K562 (cell line): Measurements from ENCODE around the gene DLGAP1. TPM values are rescaled to one million over a fixed set of nuclear protein-coding genes. Genes with fewer than 3 reads are reported as not detected.

ENCODE experiments used
- HDAC3 ChIP-seq: fragments of 450-650 bp; IDR thresholded peaks from 2 replicates; pipeline ENCODE4 v1.6.1; 2018; ENCODE audit warnings: borderline replicate concordance, mild to moderate bottlenecking, moderate library complexity; ENCODE audit not compliant: partially characterized antibody
- KDM1A ChIP-seq, 2 experiments: fragments of 450-650 bp; IDR thresholded peaks; 2 replicates each; pipeline ENCODE4 v1.6.1; 2016; ENCODE audit warnings: mild to moderate bottlenecking in 2 of 2
- MEF2D ChIP-seq: conservative IDR thresholded peaks from 2 replicates; pipeline ENCODE4 v1.6.1; 2016; ENCODE audit warnings: low read depth, missing genetic modification characterization, missing compliant biosample characterization
- NELFE ChIP-seq: IDR thresholded peaks from 2 replicates; pipeline ENCODE4 v1.6.1; 2011; ENCODE audit warnings: mild to moderate bottlenecking; ENCODE audit not compliant: insufficient read depth, insufficient read length
- NFE2 ChIP-seq: IDR thresholded peaks from 2 replicates; pipeline ENCODE4 v1.6.1; 2014; ENCODE audit warnings: antibody characterized with exemption, low read depth
- PHTF2 ChIP-seq: fragments of 250-450 bp; sonication (Bioruptor Pico); IDR thresholded peaks from 2 replicates; pipeline ENCODE4 v1.5.0; 2021; ENCODE audit warnings: mild to moderate bottlenecking
- RUNX1 ChIP-seq: sonication (generic); IDR thresholded peaks from 2 replicates; pipeline ENCODE4 v1.6.1; 2016; ENCODE audit warnings: antibody characterized with exemption, low read depth
- SOX6 ChIP-seq: fragments of 450-650 bp; IDR thresholded peaks from 2 replicates; pipeline ENCODE4 v1.6.1; 2014; ENCODE audit warnings: mild to moderate bottlenecking
- SP2 ChIP-seq: IDR thresholded peaks from 2 replicates; pipeline ENCODE4 v1.6.1; 2011; ENCODE audit warnings: mild to moderate bottlenecking, low read depth, low read length, moderate library complexity; ENCODE audit not compliant: poor library complexity, severe bottlenecking; ENCODE audit errors: extremely low read depth
- SUPT5H ChIP-seq: fragments of 450-650 bp; IDR thresholded peaks from 2 replicates; pipeline ENCODE4 v1.6.1; 2016
- TOE1 ChIP-seq, 2 experiments: fragments of 450-650 bp in 1 of 2; sonication (generic) in 1 of 2; formaldehyde crosslinking in 1 of 2; IDR thresholded peaks; 2 replicates each; pipeline versions ENCODE4 v1.7.1 to v1.8.0; 2016 to 2022; ENCODE audit warnings: borderline replicate concordance in 2 of 2, mild to moderate bottlenecking in 2 of 2, antibody characterized with exemption in 1 of 2, inconsistent platforms in 1 of 2, low read depth in 1 of 2, missing genetic modification reagents in 1 of 2, moderate library complexity in 1 of 2
- XRCC4 ChIP-seq: IDR thresholded peaks from one replicate; pipeline ENCODE4 v1.6.1; 2011; ENCODE audit not compliant: insufficient read depth, insufficient read length; ENCODE audit errors: extremely low read depth
- ZNF23 ChIP-seq: fragments of 250-450 bp; sonication (Bioruptor Pico); IDR thresholded peaks from 2 replicates; pipeline ENCODE4 v1.4.0; 2020; ENCODE audit warnings: mild to moderate bottlenecking
- ZNF3 ChIP-seq: fragments of 250-450 bp; sonication (Bioruptor Pico); IDR thresholded peaks from 2 replicates; pipeline ENCODE4 v1.5.0; 2021; ENCODE audit warnings: mild to moderate bottlenecking, moderate library complexity
- ZNF696 ChIP-seq: fragments of 250-450 bp; sonication (Bioruptor Pico); conservative IDR thresholded peaks from 2 replicates; pipeline ENCODE4 v1.4.0; 2020; ENCODE audit warnings: mild to moderate bottlenecking, moderate library complexity
- ZNF766 ChIP-seq: fragments of 200-800 bp; sonication (Bioruptor generic); conservative IDR thresholded peaks from 2 replicates; pipeline ENCODE4 v1.6.1; 2016; ENCODE audit warnings: missing genetic modification characterization, missing compliant biosample characterization
- polyA plus RNA-seq, 8 experiments: library from polyadenylated mRNA; depleted of rRNA in 4 of 8; stranded (reverse) in 5 of 8; unstranded in 3 of 8; fragments of >200 nt; fragmentation: Nextera tagmentation in 2 of 8; fragmentation: Illumina TruSeq in 1 of 8; extraction: Ambion mirVana in 2 of 8; extraction: Trizol in 1 of 8; gene quantifications; 2 replicates each; pipeline versions ENCODE4 v1.2.1 to v1.2.3, GENCODE V29; 2011 to 2014; ENCODE audit warnings: inconsistent platforms in 1 of 8, missing spikeins in 1 of 8
- total RNA-seq, 7 experiments: library from RNA; depleted of rRNA in 6 of 7; stranded (reverse); fragments of >200 nt in 6 of 7; fragmentation: Illumina TruSeq in 2 of 7; extraction: Trizol in 2 of 7; gene quantifications; 2 replicates each; pipeline versions ENCODE4 v1.2.1 to v1.2.3, GENCODE V29; 2011 to 2021; ENCODE audit warnings: low replicate concordance in 1 of 7
- TF ChIP-seq, protein P1 (sequence below): fragments of 450-650 bp; formaldehyde crosslinking; IDR thresholded peaks from 2 replicates; pipeline ENCODE4 v1.4.0; 2022; ENCODE audit warnings: missing genetic modification characterization
- TF ChIP-seq, protein P2 (sequence below): sonication (generic); formaldehyde crosslinking; IDR thresholded peaks from 2 replicates; pipeline ENCODE4 v1.8.0; 2022; ENCODE audit warnings: mild to moderate bottlenecking, missing genetic modification reagents
- TF ChIP-seq, protein P3 (sequence below), 2 experiments: IDR thresholded peaks; 2 replicates each; pipeline ENCODE4 v1.6.1; 2011; ENCODE audit warnings: borderline replicate concordance in 1 of 2, control low read depth in 1 of 2, low read depth in 1 of 2, low read length in 1 of 2, mild to moderate bottlenecking in 1 of 2, mixed read lengths in 1 of 2, moderate library complexity in 1 of 2; ENCODE audit not compliant: insufficient read depth in 1 of 2, insufficient read length in 1 of 2, poor library complexity in 1 of 2, severe bottlenecking in 1 of 2; ENCODE audit errors: extremely low read depth in 1 of 2
- TF ChIP-seq, protein P4 (sequence below): fragments of 450-650 bp; IDR thresholded peaks from 2 replicates; pipeline ENCODE4 v1.6.1; 2016; ENCODE audit warnings: missing biosample characterization, missing genetic modification characterization
- TF ChIP-seq, protein P5 (sequence below): sonication (generic); formaldehyde crosslinking; IDR thresholded peaks from 2 replicates; pipeline ENCODE4 v1.8.1; 2023; ENCODE audit warnings: mild to moderate bottlenecking, missing genetic modification reagents

DLGAP1 gene
- total and polyA plus RNA-seq, 9 of the 15 experiments (the other 6 are each of a cell fraction or from before 2014, with no cell fraction given): 0.04 to 0.22 (median 0.08) TPM

DNA sequence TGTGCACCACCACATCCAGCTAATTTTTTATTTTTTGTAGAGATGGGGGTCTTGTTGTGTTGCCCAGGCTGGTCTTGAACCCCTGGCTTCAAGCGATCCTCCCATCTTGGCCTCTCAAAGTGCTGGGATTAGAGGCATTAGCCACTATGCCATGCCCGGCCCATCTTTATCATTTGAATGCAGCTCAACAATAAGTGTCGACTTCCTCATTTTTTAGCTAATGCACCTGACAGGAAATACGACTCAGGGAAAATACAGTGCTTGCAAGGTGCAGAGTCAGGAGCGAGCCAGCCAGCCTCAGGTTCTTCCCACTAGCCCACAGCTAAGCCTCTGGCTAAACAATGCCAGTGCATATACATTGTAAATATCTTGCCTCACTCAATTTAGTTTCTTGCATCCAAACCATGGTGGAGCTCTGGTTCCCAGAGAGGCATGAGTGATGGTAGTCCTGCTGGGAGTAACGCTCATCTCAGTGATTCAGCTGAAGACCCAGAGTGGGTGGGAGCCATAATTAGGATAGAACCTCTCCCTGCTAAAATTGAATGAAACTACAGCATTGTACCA is 870.1 kb downstream of the DLGAP1 start (continued):
- TF ChIP-seq, protein P1, sequence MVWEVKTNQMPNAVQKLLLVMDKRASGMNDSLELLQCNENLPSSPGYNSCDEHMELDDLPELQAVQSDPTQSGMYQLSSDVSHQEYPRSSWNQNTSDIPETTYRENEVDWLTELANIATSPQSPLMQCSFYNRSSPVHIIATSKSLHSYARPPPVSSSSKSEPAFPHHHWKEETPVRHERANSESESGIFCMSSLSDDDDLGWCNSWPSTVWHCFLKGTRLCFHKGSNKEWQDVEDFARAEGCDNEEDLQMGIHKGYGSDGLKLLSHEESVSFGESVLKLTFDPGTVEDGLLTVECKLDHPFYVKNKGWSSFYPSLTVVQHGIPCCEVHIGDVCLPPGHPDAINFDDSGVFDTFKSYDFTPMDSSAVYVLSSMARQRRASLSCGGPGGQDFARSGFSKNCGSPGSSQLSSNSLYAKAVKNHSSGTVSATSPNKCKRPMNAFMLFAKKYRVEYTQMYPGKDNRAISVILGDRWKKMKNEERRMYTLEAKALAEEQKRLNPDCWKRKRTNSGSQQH (CRISPR knock-in tag): no peak
- TF ChIP-seq, protein P2, sequence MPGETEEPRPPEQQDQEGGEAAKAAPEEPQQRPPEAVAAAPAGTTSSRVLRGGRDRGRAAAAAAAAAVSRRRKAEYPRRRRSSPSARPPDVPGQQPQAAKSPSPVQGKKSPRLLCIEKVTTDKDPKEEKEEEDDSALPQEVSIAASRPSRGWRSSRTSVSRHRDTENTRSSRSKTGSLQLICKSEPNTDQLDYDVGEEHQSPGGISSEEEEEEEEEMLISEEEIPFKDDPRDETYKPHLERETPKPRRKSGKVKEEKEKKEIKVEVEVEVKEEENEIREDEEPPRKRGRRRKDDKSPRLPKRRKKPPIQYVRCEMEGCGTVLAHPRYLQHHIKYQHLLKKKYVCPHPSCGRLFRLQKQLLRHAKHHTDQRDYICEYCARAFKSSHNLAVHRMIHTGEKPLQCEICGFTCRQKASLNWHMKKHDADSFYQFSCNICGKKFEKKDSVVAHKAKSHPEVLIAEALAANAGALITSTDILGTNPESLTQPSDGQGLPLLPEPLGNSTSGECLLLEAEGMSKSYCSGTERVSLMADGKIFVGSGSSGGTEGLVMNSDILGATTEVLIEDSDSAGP: no peak
- TF ChIP-seq ZNF696 (CRISPR knock-in tag) (no peak), RUNX1 (no peak), XRCC4 (no peak), MEF2D (tag) (no peak), SUPT5H (no peak), ZNF766 (CRISPR knock-in tag) (no peak), NELFE (no peak), SP2 (no peak), HDAC3 (no peak), ZNF3 (no peak), PHTF2 (CRISPR knock-in tag) (no peak), SOX6 (peak; percentile 91), KDM1A (IDR thresholded peaks at IDR 0.05) (peak in 1 of 2 experiments; percentile 24; a peak in 2 of 4 replicates), TOE1 (IDR thresholded peaks at IDR 0.05; ENCODE audit: borderline replicate concordance) (no peak), TOE1 (CRISPR knock-in tag; IDR thresholded peaks at IDR 0.05; ENCODE audit: borderline replicate concordance, low read depth) (no peak), ZNF23 (CRISPR knock-in tag) (no peak), NFE2 (0 out of 2 replicates have a peak, but pooled peaks have one; percentile 1)
- TF ChIP-seq, protein P3, sequence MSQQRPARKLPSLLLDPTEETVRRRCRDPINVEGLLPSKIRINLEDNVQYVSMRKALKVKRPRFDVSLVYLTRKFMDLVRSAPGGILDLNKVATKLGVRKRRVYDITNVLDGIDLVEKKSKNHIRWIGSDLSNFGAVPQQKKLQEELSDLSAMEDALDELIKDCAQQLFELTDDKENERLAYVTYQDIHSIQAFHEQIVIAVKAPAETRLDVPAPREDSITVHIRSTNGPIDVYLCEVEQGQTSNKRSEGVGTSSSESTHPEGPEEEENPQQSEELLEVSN (IDR thresholded peaks at IDR 0.05; ENCODE audit: borderline replicate concordance in 1 of 2, extremely low read depth in 1 of 2, insufficient read depth in 1 of 2, insufficient read length in 1 of 2, low read depth in 1 of 2, low read length in 1 of 2, poor library complexity in 1 of 2, severe bottlenecking in 1 of 2): no peak
- TF ChIP-seq, protein P4, sequence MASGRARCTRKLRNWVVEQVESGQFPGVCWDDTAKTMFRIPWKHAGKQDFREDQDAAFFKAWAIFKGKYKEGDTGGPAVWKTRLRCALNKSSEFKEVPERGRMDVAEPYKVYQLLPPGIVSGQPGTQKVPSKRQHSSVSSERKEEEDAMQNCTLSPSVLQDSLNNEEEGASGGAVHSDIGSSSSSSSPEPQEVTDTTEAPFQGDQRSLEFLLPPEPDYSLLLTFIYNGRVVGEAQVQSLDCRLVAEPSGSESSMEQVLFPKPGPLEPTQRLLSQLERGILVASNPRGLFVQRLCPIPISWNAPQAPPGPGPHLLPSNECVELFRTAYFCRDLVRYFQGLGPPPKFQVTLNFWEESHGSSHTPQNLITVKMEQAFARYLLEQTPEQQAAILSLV: no peak
- TF ChIP-seq, protein P5, sequence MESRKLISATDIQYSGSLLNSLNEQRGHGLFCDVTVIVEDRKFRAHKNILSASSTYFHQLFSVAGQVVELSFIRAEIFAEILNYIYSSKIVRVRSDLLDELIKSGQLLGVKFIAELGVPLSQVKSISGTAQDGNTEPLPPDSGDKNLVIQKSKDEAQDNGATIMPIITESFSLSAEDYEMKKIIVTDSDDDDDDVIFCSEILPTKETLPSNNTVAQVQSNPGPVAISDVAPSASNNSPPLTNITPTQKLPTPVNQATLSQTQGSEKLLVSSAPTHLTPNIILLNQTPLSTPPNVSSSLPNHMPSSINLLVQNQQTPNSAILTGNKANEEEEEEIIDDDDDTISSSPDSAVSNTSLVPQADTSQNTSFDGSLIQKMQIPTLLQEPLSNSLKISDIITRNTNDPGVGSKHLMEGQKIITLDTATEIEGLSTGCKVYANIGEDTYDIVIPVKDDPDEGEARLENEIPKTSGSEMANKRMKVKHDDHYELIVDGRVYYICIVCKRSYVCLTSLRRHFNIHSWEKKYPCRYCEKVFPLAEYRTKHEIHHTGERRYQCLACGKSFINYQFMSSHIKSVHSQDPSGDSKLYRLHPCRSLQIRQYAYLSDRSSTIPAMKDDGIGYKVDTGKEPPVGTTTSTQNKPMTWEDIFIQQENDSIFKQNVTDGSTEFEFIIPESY: no peak
